HG02840 (cell line): Measurements from ENCODE around the gene BHMT2.

Experiments used
- ATAC-seq: cut with Tn5 transposase; IDR thresholded peaks from one replicate; pipeline ENCODE4 v1.9.1; 2021; ENCODE audit warnings: mild to moderate bottlenecking, moderate library complexity, moderate number of reproducible peaks; ENCODE audit not compliant: unreplicated experiment, low FRiP score

Gene BHMT2

GRCh38 chr5:79059674-79060073, 9.9 kb upstream of the BHMT2 start:
- no peak for ATAC-seq

- ATAC-seq: no peak
These were observed 7.1 kb upstream of the BHMT2 start for GRCh38 chr5:79062436-79062835.

- ATAC-seq: no peak
These were observed 742 bp downstream of the BHMT2 start for GRCh38 chr5:79070350-79070667.

- no peak for ATAC-seq
These were observed 5.1 kb downstream of the BHMT2 start for GRCh38 chr5:79074641-79075040.

- no peak for ATAC-seq
These were observed 6.3 kb downstream of the BHMT2 start for GRCh38 chr5:79075646-79076426.

- no peak for ATAC-seq
These were observed 7.3 kb downstream of the BHMT2 start for GRCh38 chr5:79076819-79077218.

- no peak for ATAC-seq
These were observed 8.3 kb downstream of the BHMT2 start for GRCh38 chr5:79077680-79078365.

- ATAC-seq: no peak
These were observed 11.2 kb downstream of the BHMT2 start for GRCh38 chr5:79080804-79081203.

- no peak for ATAC-seq
These were observed 12.2 kb downstream of the BHMT2 start for GRCh38 chr5:79081779-79082178.

- no peak for ATAC-seq
These were observed 16.5 kb downstream of the BHMT2 start for GRCh38 chr5:79086116-79086515.

- no peak for ATAC-seq
These were observed 18.9 kb downstream of the BHMT2 start for GRCh38 chr5:79088507-79088906.

- no peak for ATAC-seq
These were observed 21.5 kb downstream of the BHMT2 start for GRCh38 chr5:79091064-79091463.

GRCh38 chr5:79093762-79094161, 24.2 kb downstream of the BHMT2 start:
- ATAC-seq: no peak

- ATAC-seq: no peak
These were observed 36.3 kb downstream of the BHMT2 start for GRCh38 chr5:79105868-79106267.

- ATAC-seq: no peak
These were observed 37.6 kb downstream of the BHMT2 start for GRCh38 chr5:79107020-79107796.

- ATAC-seq: no peak
These were observed 38.5 kb downstream of the BHMT2 start for GRCh38 chr5:79108086-79108485.

GRCh38 chr5:79108792-79109191, 39.2 kb downstream of the BHMT2 start:
- ATAC-seq: no peak

GRCh38 chr5:79109527-79110492, 40.2 kb downstream of the BHMT2 start:
- no peak for ATAC-seq

GRCh38 chr5:79111387-79111959, 41.9 kb downstream of the BHMT2 start, which contains the start of gene BHMT:
Gene BHMT, plus strand, starts transcription at chr5:79111809. Its CDS starts 77 bp downstream, at chr5:79111886.
- ATAC-seq: no peak
